Right renal cortex interstitium (tissue), 3 donors: ENCODE data around the gene CDC26. TPM values are rescaled to one million over a fixed set of nuclear protein-coding genes. Genes with fewer than 3 reads are reported as not detected.
"Not testable (repeated sequence)": the region's sequence is repeated elsewhere in the genome, so short reads cannot be mapped to it uniquely, and the experiment has no call there.

Experiments used
- DNase-seq, 3 donors: peaks; one replicate each; pipeline ENCODE4 v3.0.0-alpha.2; 2013; ENCODE audit warnings: low read depth in 3 of 3, low spot score in 2 of 3
- polyA plus RNA-seq, 3 donors: library from polyadenylated mRNA; unstranded; fragments of 120-200 nt; gene quantifications; one replicate each; pipeline ENCODE4 v1.2.1, GENCODE V29; 2013; ENCODE audit not compliant: insufficient read length in 3 of 3

The CDC26 gene
- polyA plus RNA-seq, 3 donors: 43.1 to 49.3 (median 43.8) TPM

GRCh38 chr9:113244556-113244955 is 30.8 kb downstream of the CDC26 start:
- DNase-seq: no peak

DNA sequence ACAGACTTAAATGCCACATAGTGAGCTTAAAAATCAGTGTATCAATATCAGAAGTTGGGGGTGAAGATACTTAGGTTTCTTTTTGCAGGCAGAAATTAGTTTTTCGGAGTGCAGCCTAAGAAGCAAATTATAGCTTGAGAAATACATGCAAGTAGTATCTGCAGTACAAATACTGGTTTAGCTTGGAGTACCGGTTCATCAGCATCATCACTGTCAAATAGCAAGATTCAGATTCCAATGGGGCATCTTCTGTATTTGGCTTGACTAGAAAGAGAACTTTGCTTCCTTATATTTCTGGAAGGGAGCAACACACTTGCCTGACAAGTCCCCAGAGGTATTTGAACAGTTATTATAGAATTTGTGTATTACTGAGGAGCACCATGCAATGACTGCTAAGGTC is 34.2 kb downstream of the CDC26 start:
- no peak for DNase-seq

DNA sequence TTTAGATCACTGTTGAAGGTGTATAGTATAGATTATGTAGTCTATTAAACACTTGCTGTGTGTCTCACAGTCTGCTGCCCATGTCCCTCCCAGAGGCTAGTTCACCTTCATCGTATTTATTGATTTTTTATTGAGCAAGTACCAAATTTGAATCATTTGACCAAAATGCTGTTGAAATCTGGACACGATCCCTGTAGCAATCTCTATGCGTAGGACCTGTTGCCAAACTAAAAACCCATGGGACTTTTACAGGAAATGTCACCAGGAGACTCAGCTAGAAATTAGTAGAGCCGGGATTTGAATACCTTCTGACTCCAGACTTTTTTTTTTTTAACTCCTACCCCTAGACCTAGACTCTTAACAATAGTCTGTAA is 36.5 kb downstream of the CDC26 start:
- no peak for DNase-seq

DNA sequence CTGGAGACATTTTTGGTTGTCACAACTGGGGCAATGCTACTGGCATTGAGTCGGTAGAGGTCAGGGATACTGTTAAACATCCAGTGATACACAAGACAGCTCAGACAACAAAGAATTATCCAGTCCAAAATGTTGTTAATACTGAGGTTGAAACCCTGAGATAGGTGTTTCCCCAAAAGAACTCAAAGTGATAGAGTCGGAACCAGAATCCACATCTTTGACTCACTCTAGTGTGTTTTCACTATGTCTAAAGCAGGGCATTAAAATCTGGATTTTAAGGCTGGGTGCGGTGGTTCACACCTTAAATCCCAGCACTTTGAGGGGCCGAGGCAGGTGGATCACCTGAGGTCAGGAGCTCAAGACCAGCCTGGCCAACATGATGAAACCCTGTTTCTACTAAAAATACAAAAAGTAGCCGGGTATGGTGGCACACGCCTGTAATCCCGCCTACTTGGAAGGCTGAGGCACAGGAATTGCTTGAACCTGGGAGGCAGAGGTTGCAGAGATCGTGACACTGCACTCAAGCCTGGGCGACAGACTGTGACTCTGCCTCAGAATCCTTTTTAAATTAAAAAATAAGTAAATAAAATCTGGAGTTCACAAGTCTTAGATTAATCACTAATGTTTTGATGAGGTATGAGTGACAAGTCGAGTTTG is 37.0 kb downstream of the CDC26 start:
- no peak for DNase-seq

- DNase-seq: no peak
Measured at GRCh38 chr9:113237026-113237425, 38.3 kb downstream of the CDC26 start.

GRCh38 chr9:113235701-113236255 is 39.6 kb downstream of the CDC26 start:
- DNase-seq: not testable (repeated sequence)

DNA sequence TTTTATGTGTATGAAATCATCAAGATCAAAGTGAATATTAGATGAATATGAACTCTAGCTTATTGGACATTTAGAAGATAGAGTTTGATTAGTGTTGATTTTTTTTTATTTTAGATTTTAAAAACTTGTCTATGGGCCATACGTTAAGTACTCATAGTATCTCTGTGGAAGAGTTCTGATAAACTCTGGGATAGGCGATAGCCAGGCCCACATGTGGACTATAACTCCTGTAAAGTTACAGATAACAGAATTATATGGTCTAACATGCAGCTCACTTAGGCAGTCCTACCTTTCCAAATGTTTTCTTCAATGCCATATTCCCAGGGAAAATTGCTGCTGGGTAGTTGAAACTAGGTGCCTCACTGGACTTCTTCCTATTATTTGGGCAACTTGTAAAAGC is 43.7 kb downstream of the CDC26 start:
- DNase-seq: no peak

DNA sequence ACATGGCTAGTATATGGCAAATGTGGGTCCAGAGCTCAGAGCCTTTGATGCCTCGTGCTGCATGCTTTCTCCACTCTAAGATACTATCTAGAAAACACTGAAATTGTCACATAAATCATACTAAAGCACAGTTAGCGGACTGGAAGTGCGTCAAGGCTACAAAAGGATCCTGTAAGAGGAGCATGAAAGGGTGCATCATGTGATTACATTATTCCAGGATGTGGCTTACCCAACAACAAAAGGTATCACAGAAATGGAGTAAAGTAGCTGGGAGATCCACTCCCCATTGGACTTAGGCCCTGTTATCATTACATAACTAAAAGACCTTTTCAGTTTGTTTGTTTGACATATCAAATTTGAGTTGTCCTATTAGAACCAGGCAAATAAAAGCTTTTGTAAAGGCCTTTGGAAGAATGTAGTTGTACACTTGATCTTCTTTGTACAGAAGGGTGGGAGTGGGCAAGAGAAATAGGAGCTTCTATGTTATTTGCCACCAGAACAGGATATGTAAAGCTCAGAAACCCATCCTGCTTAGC is 47.2 kb downstream of the CDC26 start:
- DNase-seq: no peak

DNA sequence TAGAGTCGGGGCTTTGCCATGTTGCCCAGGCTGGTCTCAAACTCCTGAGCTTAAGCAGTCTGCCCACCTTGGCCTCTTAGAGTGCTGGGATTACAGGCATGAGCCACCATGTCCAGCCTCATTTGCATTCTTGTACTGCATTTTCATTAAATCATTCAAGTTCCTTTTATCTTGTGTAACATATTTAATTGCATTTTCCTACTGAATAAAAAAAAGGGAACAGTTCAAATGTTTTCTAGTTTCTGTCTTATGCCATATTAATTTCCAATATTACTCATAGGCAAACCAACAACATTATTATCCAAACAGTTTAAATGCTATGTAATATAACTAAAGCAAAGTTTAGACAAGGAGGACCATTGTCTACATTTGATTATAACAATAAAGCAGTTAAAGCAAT is 47.9 kb downstream of the CDC26 start:
- DNase-seq: no peak

DNA sequence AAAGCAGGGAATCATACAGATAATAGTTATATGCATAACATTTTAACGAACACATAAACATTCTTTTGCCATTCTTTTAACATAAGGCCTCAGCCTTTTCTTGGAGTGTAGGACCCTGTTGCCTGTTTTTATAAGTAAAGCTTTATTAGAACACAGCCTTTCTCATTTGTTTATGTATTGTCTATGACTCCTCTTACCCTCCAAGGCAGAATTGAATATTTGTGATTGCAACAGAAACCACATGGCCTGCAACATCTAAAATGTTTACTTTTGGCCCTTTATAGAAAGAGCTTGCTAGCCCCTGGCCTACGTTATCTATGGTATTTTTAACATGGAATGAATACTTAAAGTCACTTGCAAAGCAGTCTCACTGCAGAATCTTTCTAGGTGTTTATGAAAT is 51.4 kb downstream of the CDC26 start:
- no peak for DNase-seq

DNA sequence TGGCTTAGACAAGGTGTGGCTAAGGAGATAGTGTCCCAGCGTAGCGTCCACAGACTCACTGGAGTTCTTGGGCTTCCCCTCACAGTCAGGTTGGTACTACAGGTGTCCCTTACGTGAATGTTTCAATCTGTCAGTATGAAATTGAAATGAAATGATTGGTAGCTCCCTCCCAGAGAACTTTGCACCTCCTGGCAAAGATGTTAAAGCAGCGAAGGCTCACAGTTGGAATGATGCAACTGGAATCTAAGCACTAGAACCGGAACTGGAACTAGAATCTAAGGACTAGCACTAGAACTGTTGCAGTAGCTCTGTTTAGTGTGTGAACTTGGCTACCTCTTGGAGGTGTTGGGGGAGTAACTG is 52.9 kb downstream of the CDC26 start:
- DNase-seq: no peak

DNA sequence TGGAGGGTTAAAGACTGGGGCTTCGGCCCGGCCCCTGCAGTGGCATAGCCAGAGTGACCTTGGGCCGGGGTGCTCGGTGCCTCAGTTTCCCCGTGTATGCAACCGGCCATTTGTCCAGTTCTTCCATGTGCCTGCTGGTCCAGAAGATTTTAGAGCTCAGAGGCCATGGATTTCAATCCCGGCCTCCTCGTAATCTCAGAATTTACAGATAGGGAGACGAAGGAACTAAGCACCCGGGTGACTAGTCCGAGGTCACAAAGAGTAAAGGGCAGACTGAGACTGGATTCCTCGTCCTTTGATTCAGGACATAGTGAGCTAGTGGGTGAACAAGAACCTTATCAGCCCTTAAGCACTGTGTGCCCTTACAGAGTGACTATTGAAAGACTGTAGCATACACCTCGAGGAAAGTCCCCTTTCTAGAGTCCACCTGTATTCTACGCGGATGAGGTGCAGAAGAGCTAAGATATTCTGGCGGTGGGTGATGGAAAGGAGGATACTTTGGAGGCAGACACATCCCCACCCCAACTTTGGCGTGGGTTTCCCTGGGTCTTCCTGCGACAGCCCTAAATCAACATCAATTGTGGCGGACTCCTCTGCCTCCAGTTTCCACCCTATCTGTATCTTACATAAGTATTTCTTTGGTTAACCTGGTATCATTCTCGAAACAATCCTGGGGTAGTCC is 53.4 kb downstream of the CDC26 start:
- DNase-seq: peak in 2 of 3 donors; percentile 6 to 14

GRCh38 chr9:113221003-113221799 is 54.2 kb downstream of the CDC26 start, which contains the start of the genes FKBP15 and SLC31A1:
Gene FKBP15 (minus strand): TSS chr9:113221277. CDS start chr9:113221243, 34 bp downstream.
Gene SLC31A1 (plus strand): TSS chr9:113221544. CDS start chr9:113256149, 34,605 bp downstream.
- peak; percentile 93 to 98 (median 96) for DNase-seq

GRCh38 chr9:113220467-113221002 is 54.8 kb downstream of the CDC26 start:
- no peak for DNase-seq

- DNase-seq: no peak
Measured at GRCh38 chr9:113219969-113220368, 55.4 kb downstream of the CDC26 start.

DNA sequence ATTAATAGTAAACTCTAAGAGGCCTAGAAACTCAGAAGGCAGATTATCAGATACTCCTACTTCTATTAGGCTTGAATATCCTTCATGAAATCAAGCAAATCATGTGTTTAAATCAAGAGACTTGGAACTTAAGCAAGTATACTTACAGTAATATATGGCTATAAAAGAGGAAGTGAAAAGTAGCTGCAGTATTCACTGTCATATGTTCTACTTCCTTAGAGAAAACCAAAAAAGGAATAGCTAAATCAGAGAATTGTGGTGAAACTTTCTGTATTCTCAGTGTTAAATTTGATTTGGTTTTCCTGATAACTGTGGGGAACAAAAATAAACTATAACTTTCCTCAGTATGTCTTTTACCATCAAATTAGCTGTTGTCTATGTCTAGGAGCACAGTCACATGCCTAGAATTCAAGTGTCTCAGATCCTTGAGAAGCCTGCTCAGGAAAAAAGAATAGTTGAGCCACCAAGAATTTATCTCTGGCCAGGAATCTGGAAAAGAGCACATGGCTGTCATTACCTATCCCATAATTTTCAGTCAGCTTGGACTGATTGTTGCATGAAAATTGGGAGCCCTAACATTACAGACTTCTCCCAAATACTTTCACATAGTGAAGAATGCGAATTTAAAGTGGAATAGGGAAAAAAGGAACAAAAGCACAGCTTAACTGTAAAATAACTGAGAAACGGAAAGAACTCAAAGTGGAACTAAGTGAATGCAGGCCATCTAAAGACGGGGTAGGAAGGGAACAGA is 56.0 kb downstream of the CDC26 start:
- no peak for DNase-seq
